ENCODE data around the gene LRRTM3. TPM values are rescaled to one million over a fixed set of nuclear protein-coding genes. Genes with fewer than 3 reads are reported as not detected.

Gene LRRTM3
- polyA plus RNA-seq, 2 of the 4 experiments (the other 2 are of a cell fraction): not detected

- no peaks in the 10 kb centered on the region for H3K9me3 ChIP-seq
- CTCF ChIA-PET: no interaction called here
- no peaks in the 10 kb centered on the region for H3K4me1 ChIP-seq
- no peak overlapping the region for H3K4me2 ChIP-seq
- POLR2A ChIA-PET: no interaction called here
- WGBS (ENCODE audit: missing lambda C conversion rate): 16% methylated on average over 1 of the region's 1 CpG
- TF ChIP-seq ESRRA (IDR thresholded peaks at IDR 0.05; ENCODE audit: borderline replicate concordance, low read length) (no peak), EP300 (IDR thresholded peaks at IDR 0.05) (no peak), ATOH8 (CRISPR knock-in tag; IDR thresholded peaks at IDR 0.05; ENCODE audit: low read depth) (no peak), KDM1A (IDR thresholded peaks at IDR 0.05; ENCODE audit: low read depth) (no peak), E2F6 (IDR thresholded peaks at IDR 0.05; ENCODE audit: borderline replicate concordance, low read depth) (no peak), REST (IDR thresholded peaks at IDR 0.05) (no peak), HOXB5 (CRISPR knock-in tag; IDR thresholded peaks at IDR 0.05) (no peak), GATA3 (IDR thresholded peaks at IDR 0.05; ENCODE audit: borderline replicate concordance) (no peak)
- no peak overlapping the region for H3K4me3 ChIP-seq
- FAIRE-seq: no peak
- H3K27ac ChIP-seq: no peak overlapping the region
- ATAC-seq: no peak
- no peak for DNase-seq (ENCODE audit: low read depth in 1 of 2, low spot score in 1 of 2)
Measured at GRCh38 chr10:67077376-67077775, 151.5 kb downstream of the LRRTM3 start.

- no peak for DNase-seq (ENCODE audit: low read depth in 1 of 2, low spot score in 1 of 2)
- FAIRE-seq: no peak
- ChIA-PET CTCF (no interaction called here), POLR2A (no interaction called here)
- TF ChIP-seq RAD21 (conservative IDR thresholded peaks at IDR 0.05 in 1 of 2, IDR thresholded peaks at IDR 0.05 in 1 of 2) (no peak), MAX (IDR thresholded peaks at IDR 0.05) (no peak)
- Histone ChIP-seq H3K4me2 (no peak overlapping the region), H3K4me1 (no peaks in the 10 kb centered on the region), H3K9me3 (no peaks in the 10 kb centered on the region), H3K4me3 (no peak overlapping the region), H3K27ac (no peak overlapping the region)
- ATAC-seq: no peak
- 14% methylated on average over 4 of the region's 4 CpGs for whole genome bisulfite sequencing (ENCODE audit: missing lambda C conversion rate)
Measured at GRCh38 chr10:67079126-67079525, 153.3 kb downstream of the LRRTM3 start.

- Histone ChIP-seq H3K4me2 (no peak overlapping the region), H3K4me3 (no peak overlapping the region), H3K27ac (no peak overlapping the region), H3K4me1 (no peaks in the 10 kb centered on the region), H3K9me3 (no peaks in the 10 kb centered on the region)
- WGBS (ENCODE audit: missing lambda C conversion rate): 0% methylated on average over 2 of the region's 2 CpGs
- DNase-seq (ENCODE audit: low read depth in 1 of 2, low spot score in 1 of 2): no peak
- ATAC-seq: no peak
- no peak for FAIRE-seq
- ChIA-PET POLR2A (no interaction called here), CTCF (no interaction called here)
- TF ChIP-seq MYC (IDR thresholded peaks at IDR 0.05; ENCODE audit: borderline replicate concordance, low read length) (no peak), RARB (CRISPR knock-in tag; IDR thresholded peaks at IDR 0.05) (no peak), HEYL (CRISPR knock-in tag; IDR thresholded peaks at IDR 0.05) (no peak), RCOR1 (IDR thresholded peaks at IDR 0.05; ENCODE audit: low read depth, low read length) (no peak)
Measured at GRCh38 chr10:67086327-67087134, 160.7 kb downstream of the LRRTM3 start.

GRCh38 chr10:67087135-67087425, 161.2 kb downstream of the LRRTM3 start:
- ATAC-seq (no peak), FAIRE-seq (no peak), DNase-seq (ENCODE audit: low read depth in 1 of 2, low spot score in 1 of 2) (no peak)
- no peak overlapping the region for H3K4me3 ChIP-seq
- H3K27ac ChIP-seq: no peak overlapping the region
- ChIA-PET CTCF (no interaction called here), POLR2A (no interaction called here)
- no peaks in the 10 kb centered on the region for H3K9me3 ChIP-seq
- no peak overlapping the region for H3K4me2 ChIP-seq
- no peaks in the 10 kb centered on the region for H3K4me1 ChIP-seq
- TF ChIP-seq CEBPB (IDR thresholded peaks at IDR 0.05) (no peak), FOXS1 (CRISPR knock-in tag; IDR thresholded peaks at IDR 0.05) (no peak), ZSCAN20 (CRISPR knock-in tag; IDR thresholded peaks at IDR 0.05) (no peak), TP53 (CRISPR knock-in tag; IDR thresholded peaks at IDR 0.05) (no peak), ELK1 (IDR thresholded peaks at IDR 0.05; ENCODE audit: low read depth, low read length) (no peak), HMGXB4 (CRISPR knock-in tag; IDR thresholded peaks at IDR 0.05; ENCODE audit: borderline replicate concordance) (no peak)
